UCSD-AML1 (cell line): ENCODE data around the gene SAMD11.

Source experiments
- DNase-seq: peaks from one replicate; lab custom pipeline; 2025; ENCODE audit not compliant: unreplicated experiment; lab: John Stamatoyannopoulos, UW

SAMD11 gene

GRCh38 chr1:905071-905749, 18.5 kb upstream of the SAMD11 start:
- DNase-seq: no peak

GRCh38 chr1:905811-906599, 17.7 kb upstream of the SAMD11 start:
- DNase-seq: no peak

GRCh38 chr1:906600-907420, 16.9 kb upstream of the SAMD11 start:
- peak; percentile 62 for DNase-seq

- DNase-seq: no peak
Observed at GRCh38 chr1:907611-908451, 15.9 kb upstream of the SAMD11 start.

- no peak for DNase-seq
Observed at GRCh38 chr1:908661-909060, 15.1 kb upstream of the SAMD11 start.

GRCh38 chr1:909861-910310, 13.8 kb upstream of the SAMD11 start:
- DNase-seq: no peak

GRCh38 chr1:910311-910880, 13.3 kb upstream of the SAMD11 start:
- DNase-seq: no peak

GRCh38 chr1:910881-911721, 12.6 kb upstream of the SAMD11 start:
- no peak for DNase-seq

- no peak for DNase-seq
Observed at GRCh38 chr1:911875-912739, 11.6 kb upstream of the SAMD11 start.

GRCh38 chr1:912740-913301, 10.9 kb upstream of the SAMD11 start:
- DNase-seq: peak; percentile 32

- no peak for DNase-seq
Observed at GRCh38 chr1:913491-914130, 10.1 kb upstream of the SAMD11 start.

GRCh38 chr1:914131-914890, 9.4 kb upstream of the SAMD11 start:
- DNase-seq: no peak

GRCh38 chr1:914891-915280, 8.8 kb upstream of the SAMD11 start:
- DNase-seq: no peak

GRCh38 chr1:915295-916172, 8.2 kb upstream of the SAMD11 start:
- no peak for DNase-seq

- DNase-seq: no peak
Observed at GRCh38 chr1:916173-917075, 7.3 kb upstream of the SAMD11 start.
